ENCODE data around the gene CDK14.
A peak's percentile ranks its signal among the peaks of the same experiment; 100 is the strongest.

CDK14 gene

DNA sequence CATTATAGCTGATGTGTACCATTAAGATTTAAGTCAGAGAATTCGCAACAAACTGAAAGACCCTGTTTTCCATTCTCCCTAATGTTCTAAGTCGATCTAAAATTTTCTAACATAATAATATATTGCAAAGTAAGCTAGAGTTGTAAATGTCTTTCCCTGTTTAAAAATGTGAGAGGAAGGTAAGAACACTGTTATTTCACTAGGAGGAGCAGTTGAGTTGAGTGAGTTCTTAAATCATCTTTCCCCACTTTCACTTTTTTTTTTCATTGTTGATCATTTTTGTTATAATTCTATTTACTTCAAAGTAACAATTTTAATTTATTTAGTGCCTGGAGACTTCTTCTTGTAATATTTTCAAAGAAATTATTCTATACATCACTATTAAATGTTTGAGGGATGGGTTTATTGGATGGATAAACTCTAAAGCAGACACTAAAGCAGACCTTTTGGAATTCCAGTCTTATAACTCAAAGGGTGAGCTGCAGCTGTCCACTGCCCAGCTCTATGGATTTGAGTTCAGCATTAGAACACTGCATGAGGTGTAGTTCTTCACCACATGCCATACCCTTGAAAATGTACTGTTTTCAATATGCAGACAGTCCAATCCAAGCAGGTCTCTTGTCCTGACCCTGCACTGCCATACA is 486.9 kb downstream of the CDK14 start:
- FAIRE-seq (peak; percentile 88), DNase-seq (ENCODE audit: low spot score) (peak; percentile 46)

GRCh38 chr7:91083855-91084644 is 487.9 kb downstream of the CDK14 start:
- DNase-seq (ENCODE audit: low spot score), result no peak
- no peak for FAIRE-seq

DNA sequence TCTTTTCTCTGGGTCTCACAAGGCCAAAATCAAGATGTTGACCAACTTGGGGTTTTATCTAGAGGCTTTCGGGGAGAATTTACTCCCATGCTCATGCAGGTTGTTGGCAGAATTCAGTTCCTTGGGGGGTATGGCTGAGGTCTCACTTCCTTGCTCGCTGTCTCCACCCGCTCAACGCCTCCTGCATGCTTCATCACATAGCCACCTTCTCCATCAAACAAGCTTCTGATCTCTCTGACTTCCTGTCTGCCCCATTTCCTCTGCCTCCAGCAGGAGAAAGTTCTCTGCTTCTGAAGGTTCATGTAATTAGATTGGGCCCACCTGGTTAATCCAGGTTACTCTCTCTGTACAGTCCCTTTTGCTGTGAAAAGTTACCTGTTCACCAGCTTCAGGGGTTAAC is 489.1 kb downstream of the CDK14 start:
- DNase-seq (ENCODE audit: low spot score) (no peak), FAIRE-seq (no peak)

DNA sequence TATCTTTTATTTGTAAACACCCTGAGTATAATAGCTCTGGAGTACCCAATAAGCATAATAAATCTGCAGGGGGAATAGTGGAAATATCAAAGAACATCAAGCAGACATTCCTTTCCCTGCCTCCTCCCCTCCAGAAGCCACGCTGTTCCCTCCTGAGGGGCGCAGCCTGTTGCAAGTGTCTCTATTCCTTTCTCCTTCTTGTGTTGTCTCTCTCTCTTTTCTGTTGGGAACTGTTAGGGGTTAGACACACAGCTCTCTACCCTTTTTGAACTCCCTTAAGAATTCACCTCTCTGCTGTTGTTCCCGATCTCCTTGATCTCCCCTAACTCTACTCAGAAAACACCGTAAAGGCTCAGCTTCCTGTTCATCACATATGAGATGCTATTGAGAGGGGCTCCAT is 490.1 kb downstream of the CDK14 start:
- FAIRE-seq (no peak), DNase-seq (ENCODE audit: low spot score) (no peak)

DNA sequence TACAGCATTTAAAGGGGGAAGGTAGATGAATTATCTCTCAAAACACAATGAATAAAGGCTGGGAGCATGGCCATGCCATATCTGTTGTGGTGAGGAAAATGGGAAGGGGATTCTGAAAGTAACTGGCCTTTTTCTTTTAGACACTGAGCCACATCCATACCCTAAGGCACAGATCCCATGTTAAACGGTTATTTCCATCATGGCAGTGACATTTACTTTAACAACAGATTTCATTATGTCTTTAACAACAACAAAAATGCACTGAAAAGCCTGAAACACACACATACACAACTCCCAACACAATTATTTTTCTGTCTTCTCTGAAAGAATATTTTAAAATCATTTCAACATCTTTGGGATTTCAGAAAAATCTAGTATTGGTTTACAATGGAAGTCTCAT is 492.0 kb downstream of the CDK14 start:
- DNase-seq (ENCODE audit: low spot score) (no peak), FAIRE-seq (no peak)

DNA sequence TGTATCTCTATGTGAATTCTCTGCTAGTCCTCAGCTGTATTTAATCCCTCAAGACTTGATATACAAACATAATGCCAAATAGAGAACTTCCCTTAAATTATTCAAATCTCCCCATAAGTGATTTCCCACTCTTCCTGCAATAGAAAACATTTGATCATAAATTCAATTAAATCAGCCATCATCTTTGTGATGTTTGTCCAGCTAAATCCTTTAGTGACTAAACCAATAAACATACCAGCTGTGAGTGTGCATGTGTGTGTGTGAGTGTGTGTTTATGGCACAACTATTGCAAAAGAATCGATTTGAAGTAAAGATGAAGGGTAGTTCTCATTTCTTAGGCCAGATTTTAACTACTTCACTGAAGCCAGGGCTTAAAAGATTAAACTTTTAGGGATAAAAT is 492.6 kb downstream of the CDK14 start:
- FAIRE-seq, result no peak
- DNase-seq (ENCODE audit: low spot score), result no peak

DNA sequence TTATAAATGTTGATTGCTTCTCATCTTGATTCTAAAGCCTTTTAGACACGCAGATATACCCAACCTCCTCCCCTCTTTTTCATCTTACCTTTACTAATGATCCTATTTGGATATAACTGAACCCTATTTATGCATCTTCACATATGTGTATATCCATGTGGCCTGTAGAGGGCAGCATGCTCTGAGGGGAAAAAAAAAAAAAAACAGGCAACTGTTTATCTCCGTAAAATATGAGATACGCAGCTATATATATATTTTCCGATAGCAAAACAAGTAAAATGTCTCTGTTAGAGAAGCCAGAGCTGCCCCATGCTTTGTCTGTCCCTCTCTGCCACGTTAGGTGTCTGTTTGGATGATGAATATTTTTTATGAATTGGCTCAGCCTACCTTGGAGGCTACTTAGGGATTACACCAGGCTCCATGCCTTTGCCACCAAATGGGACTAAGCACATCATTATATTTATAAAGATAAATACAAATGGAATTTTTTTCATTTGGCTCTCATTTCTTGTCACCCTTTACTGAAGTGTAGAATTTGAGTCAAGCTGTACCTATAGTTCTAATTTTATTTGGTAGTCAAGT is 493.4 kb downstream of the CDK14 start:
- DNase-seq (ENCODE audit: low spot score) (peak; percentile 46), FAIRE-seq (peak; percentile 69)

DNA sequence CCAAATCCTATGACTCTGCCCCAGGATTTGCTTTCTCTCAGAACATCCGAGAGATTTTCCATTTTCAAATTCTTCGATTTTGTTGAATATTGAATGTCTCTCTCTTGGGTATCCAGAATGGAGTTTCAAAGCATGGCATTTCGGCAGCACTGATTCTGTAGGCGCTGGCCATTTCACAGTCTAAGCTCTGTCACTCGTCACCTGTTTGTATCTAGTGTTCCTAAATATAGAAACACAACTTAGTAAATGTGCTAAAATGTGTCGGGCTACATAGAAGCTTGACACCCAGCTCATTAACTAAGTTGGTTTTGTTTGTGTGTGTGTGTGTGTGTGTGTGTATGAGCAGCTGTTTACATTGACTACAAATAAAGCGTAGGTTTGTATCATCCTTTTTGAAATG is 494.6 kb downstream of the CDK14 start:
- DNase-seq (ENCODE audit: low spot score), result no peak
- FAIRE-seq, result no peak

GRCh38 chr7:91091631-91092030 is 495.5 kb downstream of the CDK14 start:
- no peak for DNase-seq (ENCODE audit: low spot score)
- FAIRE-seq, result no peak

GRCh38 chr7:91093181-91093580 is 497.1 kb downstream of the CDK14 start:
- DNase-seq (ENCODE audit: low spot score) (no peak), FAIRE-seq (no peak)

GRCh38 chr7:91098566-91098965 is 502.4 kb downstream of the CDK14 start:
- no peak for FAIRE-seq
- no peak for DNase-seq (ENCODE audit: low spot score)

DNA sequence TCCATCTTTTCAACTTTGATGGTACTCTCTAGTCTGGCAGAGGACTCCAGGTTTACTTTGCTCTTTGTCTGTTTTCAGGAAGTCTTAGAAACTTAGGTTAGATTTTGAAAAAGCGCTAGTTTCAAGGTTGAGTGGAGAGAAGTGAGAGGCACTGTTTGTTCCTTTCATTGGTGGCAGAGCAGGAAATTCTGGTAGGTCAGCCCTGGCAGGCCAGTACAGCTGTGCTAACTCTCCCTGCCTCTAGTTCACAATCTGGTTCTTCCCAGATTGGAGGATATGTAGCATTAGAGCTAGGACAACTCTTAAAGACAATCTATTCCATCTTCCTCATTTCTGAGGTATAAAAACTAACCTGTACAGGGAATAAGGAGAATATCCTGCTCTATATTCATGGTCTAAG is 507.2 kb downstream of the CDK14 start:
- no peak for FAIRE-seq
- no peak for DNase-seq (ENCODE audit: low spot score)

DNA sequence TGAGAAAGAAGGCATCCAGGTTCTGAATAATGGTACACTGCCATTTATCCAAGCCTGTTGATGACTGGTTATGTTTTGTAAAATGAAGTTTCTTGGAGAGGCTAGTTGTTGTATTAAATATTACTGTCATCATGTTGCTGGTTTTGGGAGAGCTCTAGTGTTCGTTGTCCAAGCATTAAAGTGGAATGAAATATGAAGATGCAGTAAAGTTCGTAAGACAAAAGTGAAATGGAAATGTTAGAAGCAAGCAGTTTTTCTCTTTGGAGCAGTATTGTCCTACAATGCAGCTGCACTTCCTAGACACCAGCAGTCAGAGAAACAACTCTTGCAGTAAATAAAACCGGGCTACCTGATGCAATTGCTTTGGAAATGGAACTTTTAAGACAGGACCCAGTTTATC is 511.3 kb downstream of the CDK14 start:
- DNase-seq (ENCODE audit: low spot score) (no peak), FAIRE-seq (no peak)

DNA sequence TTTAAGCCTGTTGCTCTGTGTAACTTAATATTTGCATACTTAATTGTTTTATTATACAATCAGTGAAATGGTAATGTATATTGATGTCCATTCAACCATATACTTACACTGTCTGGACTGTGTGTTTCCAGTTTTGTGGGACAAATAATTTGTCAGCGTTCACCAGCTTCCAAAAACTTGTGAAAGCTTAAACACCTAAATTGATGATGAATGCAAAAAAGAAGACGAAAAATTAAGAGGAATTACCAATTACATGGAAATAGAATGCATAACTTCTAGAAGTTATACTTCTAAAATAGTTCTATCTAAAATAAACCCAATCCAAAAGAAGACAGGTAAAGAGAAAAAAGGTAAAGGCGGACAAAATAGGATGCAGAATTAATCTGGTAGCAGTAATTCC is 513.1 kb downstream of the CDK14 start:
- DNase-seq (ENCODE audit: low spot score), result no peak
- FAIRE-seq, result no peak

DNA sequence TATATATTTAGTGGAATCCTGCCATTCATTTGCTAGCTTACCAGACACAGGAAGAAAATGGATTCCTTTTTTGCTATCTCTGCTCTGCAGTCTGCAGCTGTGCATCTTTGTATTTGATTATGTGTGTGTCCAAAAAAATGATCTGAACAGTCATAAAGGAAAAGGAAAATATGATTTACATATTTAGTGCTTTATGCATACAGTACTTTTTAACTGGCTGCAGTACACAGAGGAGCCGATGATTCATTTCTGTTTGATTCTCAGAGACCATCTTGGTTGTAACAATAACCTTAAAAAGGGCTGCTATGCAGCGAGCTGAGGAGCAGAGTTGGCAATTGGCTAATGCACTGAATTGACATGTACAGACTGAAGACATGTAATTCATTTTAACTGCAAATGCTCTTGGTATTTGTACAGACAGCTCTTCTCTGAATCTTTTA is 516.8 kb downstream of the CDK14 start:
- no peak for FAIRE-seq
- DNase-seq (ENCODE audit: low spot score), result no peak

GRCh38 chr7:91114232-91114631 is 518.1 kb downstream of the CDK14 start:
- FAIRE-seq (no peak), DNase-seq (ENCODE audit: low spot score) (no peak)

GRCh38 chr7:91126762-91127161 is 530.6 kb downstream of the CDK14 start:
- DNase-seq (ENCODE audit: low spot score) (no peak), FAIRE-seq (no peak)

- FAIRE-seq, result no peak
Observed at GRCh38 chr7:91127325-91127724, 531.2 kb downstream of the CDK14 start.

DNA sequence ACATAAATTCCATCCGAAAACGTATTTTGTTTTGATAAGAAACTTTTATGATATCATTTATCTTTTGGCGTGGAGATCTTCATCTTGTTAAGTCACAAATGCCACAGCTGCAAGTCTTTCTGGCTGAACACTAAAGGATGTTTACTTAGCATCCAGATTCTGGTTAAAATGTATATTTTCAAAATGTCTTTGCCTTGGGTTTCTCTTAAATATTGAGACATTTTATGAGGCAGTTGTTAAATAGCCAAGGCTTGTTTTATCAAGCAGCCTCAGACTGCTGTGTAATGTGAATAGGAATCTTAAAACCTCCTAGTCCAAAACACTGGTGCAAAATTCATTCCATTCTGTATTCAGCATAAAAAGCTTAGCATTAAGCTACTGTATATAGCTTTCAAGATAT is 531.8 kb downstream of the CDK14 start:
- FAIRE-seq (no peak), DNase-seq (ENCODE audit: low spot score) (no peak)

More at GRCh38 chr7:91127325-91127724, 531.2 kb downstream of the CDK14 start:
- DNase-seq (ENCODE audit: low spot score), result no peak

DNA sequence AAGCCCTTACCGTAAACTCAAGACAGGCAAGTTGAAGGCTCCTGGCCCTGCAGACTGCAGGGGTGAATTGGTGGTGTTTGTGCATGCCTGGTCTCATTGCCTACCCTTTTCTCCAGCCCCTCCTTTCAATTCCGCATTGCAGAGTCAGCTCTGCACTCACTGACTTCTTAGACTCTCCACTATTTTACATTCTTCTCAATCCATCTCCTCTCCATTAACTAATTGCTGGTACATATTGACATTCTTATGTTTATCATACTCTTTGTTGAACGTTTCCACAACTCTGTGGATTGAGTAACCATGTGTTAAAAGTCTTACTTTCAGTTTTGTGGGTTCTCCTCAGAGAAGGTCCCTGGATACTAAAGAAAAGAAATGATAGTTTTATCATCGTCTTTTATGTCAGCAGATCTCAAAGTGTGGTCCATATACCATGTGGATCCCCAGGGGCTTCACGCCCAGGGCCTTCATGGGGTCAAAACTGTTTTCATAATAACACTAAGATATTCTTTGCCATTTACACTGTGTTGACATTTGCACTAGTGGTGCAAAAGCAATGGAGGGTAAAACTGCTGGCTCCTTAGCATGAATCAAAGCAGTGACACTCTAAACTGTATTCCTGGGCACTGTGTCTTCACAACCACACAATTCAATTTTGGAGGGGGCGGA is 532.7 kb downstream of the CDK14 start:
- FAIRE-seq, result no peak
- DNase-seq (ENCODE audit: low spot score), result no peak

GRCh38 chr7:91135300-91135699 is 539.2 kb downstream of the CDK14 start:
- DNase-seq (ENCODE audit: low spot score), result no peak
- FAIRE-seq, result no peak

Measured in RCC 7860 (cell line).